ENCODE measurements around the gene RNF152. TPM values are rescaled to one million over a fixed set of nuclear protein-coding genes. Genes with fewer than 3 reads are reported as not detected.

The RNF152 gene, protein sequence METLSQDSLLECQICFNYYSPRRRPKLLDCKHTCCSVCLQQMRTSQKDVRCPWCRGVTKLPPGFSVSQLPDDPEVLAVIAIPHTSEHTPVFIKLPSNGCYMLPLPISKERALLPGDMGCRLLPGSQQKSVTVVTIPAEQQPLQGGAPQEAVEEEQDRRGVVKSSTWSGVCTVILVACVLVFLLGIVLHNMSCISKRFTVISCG
- polyA plus RNA-seq (2011; rRNA removed) = 4.3 and 6.5 TPM in 2 replicates
- polyA minus RNA-seq (2011; rRNA and poly(A)+ RNA removed) = 29.2 and 34.0 TPM in 2 replicates

DNA sequence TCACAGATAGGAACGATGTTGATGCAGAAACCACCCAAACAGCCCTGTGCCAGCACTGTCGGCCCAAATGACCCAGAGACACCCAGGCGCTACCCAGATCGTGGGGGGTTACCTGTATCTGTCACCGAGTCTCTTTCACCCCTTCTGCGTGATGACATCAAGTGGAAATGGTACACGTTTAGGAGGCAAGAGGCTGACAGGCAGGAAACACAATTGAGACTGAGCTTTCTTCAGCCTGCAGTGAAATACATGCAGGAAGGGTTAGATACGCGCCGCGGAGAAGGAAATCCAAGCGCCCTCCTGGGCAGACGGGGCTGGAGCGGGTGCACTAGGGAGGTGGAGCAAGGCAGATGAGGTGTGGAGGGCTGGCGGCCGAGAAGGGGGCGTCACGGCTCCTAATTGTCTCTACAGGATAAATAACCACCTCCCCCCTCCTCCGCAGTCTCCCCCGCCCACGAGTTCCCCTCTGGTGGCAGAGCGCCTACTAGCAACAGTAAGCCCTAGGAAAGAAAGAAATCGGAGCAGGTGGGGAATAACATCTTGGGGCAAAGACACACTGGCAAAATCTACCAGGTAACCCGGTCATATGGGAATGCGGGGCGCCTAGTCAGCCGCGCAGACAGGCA, at the start of gene RNF152:
Gene RNF152 (minus strand): TSS at position 325 of the 626 bp plus-strand sequence. CDS start 76,544 bp downstream, outside the sequence.
- H3K36me3 ChIP-seq (ENCODE audit: control insufficient read depth, insufficient read depth, low read length) = no peaks in the 10 kb centered on the region
- peak within 1 kb of the TSS; percentile 89 for H3K4me3 ChIP-seq (ENCODE audit: low read depth, low read length)
- POLR2A ChIA-PET = interaction anchor here (0.5 kb wide), 1 partner anchor 60 kb away, joined by 8 read pairs; no protein-coding TSS in a partner anchor
- CTCF ChIA-PET = interaction anchor here (0.6 to 2.7 kb wide), 4 partner anchors 13 to 820 kb away, joined by 3 to 21 read pairs (median 12); no protein-coding TSS in a partner anchor
- DNase-seq (ENCODE audit: low read depth) = no peak
- H3K27me3 ChIP-seq (ENCODE audit: control insufficient read depth, insufficient read depth, low read length) = no peaks in the 10 kb centered on the region
- TF ChIP-seq, protein P1, sequence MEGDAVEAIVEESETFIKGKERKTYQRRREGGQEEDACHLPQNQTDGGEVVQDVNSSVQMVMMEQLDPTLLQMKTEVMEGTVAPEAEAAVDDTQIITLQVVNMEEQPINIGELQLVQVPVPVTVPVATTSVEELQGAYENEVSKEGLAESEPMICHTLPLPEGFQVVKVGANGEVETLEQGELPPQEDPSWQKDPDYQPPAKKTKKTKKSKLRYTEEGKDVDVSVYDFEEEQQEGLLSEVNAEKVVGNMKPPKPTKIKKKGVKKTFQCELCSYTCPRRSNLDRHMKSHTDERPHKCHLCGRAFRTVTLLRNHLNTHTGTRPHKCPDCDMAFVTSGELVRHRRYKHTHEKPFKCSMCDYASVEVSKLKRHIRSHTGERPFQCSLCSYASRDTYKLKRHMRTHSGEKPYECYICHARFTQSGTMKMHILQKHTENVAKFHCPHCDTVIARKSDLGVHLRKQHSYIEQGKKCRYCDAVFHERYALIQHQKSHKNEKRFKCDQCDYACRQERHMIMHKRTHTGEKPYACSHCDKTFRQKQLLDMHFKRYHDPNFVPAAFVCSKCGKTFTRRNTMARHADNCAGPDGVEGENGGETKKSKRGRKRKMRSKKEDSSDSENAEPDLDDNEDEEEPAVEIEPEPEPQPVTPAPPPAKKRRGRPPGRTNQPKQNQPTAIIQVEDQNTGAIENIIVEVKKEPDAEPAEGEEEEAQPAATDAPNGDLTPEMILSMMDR (IDR thresholded peaks at IDR 0.05; ENCODE audit: insufficient read depth, low read depth, low read length) = peak; percentile 36; the same call in 1 of the 2 replicates

DNA sequence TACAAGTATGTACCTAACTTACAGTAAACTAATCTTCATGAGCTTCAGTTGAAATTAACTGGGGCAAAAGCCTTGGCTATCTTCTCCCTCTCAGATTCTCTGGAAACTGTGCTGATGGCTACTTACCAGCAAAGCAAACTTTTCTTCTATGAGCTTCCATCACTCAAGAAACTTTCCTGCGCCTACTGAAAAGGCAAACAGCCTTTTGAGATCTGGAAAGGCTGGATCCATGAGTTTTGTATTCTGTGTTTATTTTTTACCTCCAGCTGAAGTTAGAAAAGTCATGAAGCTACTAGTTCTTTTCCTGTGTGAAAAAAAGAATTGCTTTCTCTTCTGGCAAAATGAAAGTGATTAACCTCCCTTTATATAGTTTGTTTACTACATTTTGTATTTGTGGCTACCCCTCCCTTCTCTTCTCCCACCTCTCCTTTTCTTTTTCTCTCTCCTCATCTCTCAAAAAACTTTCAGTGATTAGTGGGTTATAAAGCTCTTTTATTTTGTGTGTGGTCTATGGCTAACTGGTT, 49.2 kb upstream of the RNF152 start:
- H3K4me3 ChIP-seq (ENCODE audit: low read depth, low read length) = no peak overlapping the region
- DNase-seq (ENCODE audit: low read depth) = no peak
- H3K36me3 ChIP-seq (ENCODE audit: control insufficient read depth, insufficient read depth, low read length) = no peaks in the 10 kb centered on the region
- H3K27me3 ChIP-seq (ENCODE audit: control insufficient read depth, insufficient read depth, low read length) = no peaks in the 10 kb centered on the region
- POLR2A ChIA-PET = no interaction called here
- CTCF ChIA-PET = interaction anchor here (0.6 to 0.7 kb wide), 3 partner anchors 10 to 340 kb away, joined by 3 read pairs; no protein-coding TSS in a partner anchor
- TF ChIP-seq, protein P1 (IDR thresholded peaks at IDR 0.05; ENCODE audit: insufficient read depth, low read depth, low read length) = no peak

DNA sequence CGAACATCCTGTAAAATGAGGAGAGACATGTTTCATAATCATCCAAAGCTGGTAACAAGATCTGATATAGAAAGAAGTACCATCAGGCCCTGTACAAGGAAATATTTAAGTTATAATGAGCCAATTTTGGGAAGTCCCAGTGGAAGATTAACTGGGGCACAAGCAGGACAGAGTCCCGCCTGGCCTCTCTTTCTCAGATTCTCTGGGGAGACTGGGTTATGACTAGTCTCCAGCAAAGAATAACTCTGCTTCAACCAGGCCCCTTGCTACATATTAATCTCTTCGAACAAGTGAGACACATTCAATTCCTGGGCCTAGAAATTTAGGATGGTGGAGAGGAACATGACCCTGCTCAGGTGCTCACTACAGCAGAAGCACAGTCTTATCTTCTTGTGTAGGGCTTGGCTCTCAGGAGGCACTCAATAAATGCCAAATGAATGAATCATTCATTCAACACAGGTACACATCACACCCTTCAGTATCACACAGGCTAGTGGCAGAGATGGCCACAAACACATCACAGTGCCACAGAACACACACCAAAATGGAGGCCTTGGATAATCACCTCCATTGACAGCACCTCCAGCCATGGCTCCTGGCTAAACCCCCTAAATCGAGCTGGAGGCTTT, 46.4 kb upstream of the RNF152 start:
- Histone ChIP-seq H3K36me3 (ENCODE audit: control insufficient read depth, insufficient read depth, low read length) (no peaks in the 10 kb centered on the region), H3K4me3 (ENCODE audit: low read depth, low read length) (no peak overlapping the region), H3K27me3 (ENCODE audit: control insufficient read depth, insufficient read depth, low read length) (no peaks in the 10 kb centered on the region)
- no peak for DNase-seq (ENCODE audit: low read depth)
- ChIA-PET CTCF (no interaction called here), POLR2A (no interaction called here)
- TF ChIP-seq, protein P1 (IDR thresholded peaks at IDR 0.05; ENCODE audit: insufficient read depth, low read depth, low read length) = no peak

DNA sequence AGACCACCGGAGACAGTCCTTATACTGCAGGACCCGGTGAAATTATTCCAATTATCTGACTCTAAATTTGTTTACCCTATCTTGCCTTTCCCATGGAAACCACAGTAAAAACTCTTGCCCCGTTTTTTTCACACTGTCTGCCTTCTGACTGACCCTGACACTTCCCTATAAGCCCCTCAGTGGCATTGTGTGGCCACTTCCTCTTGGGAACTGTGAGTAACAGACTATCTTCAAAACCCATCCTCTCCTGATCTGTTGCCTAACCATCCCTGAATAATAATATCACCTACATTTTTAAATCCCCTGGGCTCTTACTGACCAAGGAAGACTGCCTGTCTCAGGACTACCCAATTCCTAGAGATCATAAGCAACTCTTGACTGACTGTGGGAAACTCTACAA, 42.6 kb upstream of the RNF152 start:
- DNase-seq (ENCODE audit: low read depth) = no peak
- POLR2A ChIA-PET = no interaction called here
- no peaks in the 10 kb centered on the region for H3K27me3 ChIP-seq (ENCODE audit: control insufficient read depth, insufficient read depth, low read length)
- CTCF ChIA-PET = no interaction called here
- no peak overlapping the region for H3K4me3 ChIP-seq (ENCODE audit: low read depth, low read length)
- no peaks in the 10 kb centered on the region for H3K36me3 ChIP-seq (ENCODE audit: control insufficient read depth, insufficient read depth, low read length)
- TF ChIP-seq, protein P1 (IDR thresholded peaks at IDR 0.05; ENCODE audit: insufficient read depth, low read depth, low read length) = no peak
